ENCODE data around the gene PIR.
A peak's percentile ranks its signal among the peaks of the same experiment; 100 is the strongest.

The PIR gene

GRCh38 chrX:15483891-15484290, 9.2 kb downstream of the PIR start:
- Histone ChIP-seq H3K36me3 (no peaks in the 10 kb centered on the region), H3K4me1 (no peaks in the 10 kb centered on the region), H3K9me3 (no peaks in the 10 kb centered on the region), H3K4me3 (ENCODE audit: low read depth, low read length) (no peak overlapping the region), H3K27me3 (no peaks in the 10 kb centered on the region)
- DNase-seq = no peak
- TF ChIP-seq CTCF (IDR thresholded peaks at IDR 0.05; ENCODE audit: low read depth, low read length) = no peak

- TF ChIP-seq CTCF (IDR thresholded peaks at IDR 0.05; ENCODE audit: low read depth, low read length) = no peak
- DNase-seq = no peak
- Histone ChIP-seq H3K36me3 (no peaks in the 10 kb centered on the region; the same call in 1 of the 2 replicates), H3K9me3 (no peaks in the 10 kb centered on the region), H3K4me3 (ENCODE audit: low read depth, low read length) (no peak overlapping the region), H3K27me3 (no peaks in the 10 kb centered on the region), H3K4me1 (no peaks in the 10 kb centered on the region)
Observed at GRCh38 chrX:15475486-15475885, 17.6 kb downstream of the PIR start.

GRCh38 chrX:15475021-15475420, 18.1 kb downstream of the PIR start:
- TF ChIP-seq CTCF (IDR thresholded peaks at IDR 0.05; ENCODE audit: low read depth, low read length) = no peak
- Histone ChIP-seq H3K9me3 (no peaks in the 10 kb centered on the region), H3K36me3 (no peaks in the 10 kb centered on the region; the same call in 1 of the 2 replicates), H3K4me3 (ENCODE audit: low read depth, low read length) (no peak overlapping the region), H3K4me1 (no peaks in the 10 kb centered on the region), H3K27me3 (no peaks in the 10 kb centered on the region)
- DNase-seq = no peak

- TF ChIP-seq CTCF (IDR thresholded peaks at IDR 0.05; ENCODE audit: low read depth, low read length) = no peak
- Histone ChIP-seq H3K9me3 (no peaks in the 10 kb centered on the region), H3K27me3 (no peaks in the 10 kb centered on the region), H3K4me1 (no peaks in the 10 kb centered on the region), H3K4me3 (ENCODE audit: low read depth, low read length) (no peak overlapping the region), H3K36me3 (no peaks in the 10 kb centered on the region; the same call in 1 of the 2 replicates)
- DNase-seq = no peak
Observed at GRCh38 chrX:15474028-15474427, 19.1 kb downstream of the PIR start.

- Histone ChIP-seq H3K4me1 (peaks cover 8% of the 10 kb centered on the region; the same call in 1 of the 2 replicates), H3K36me3 (no peaks in the 10 kb centered on the region)
- no peak for TF ChIP-seq CTCF (IDR thresholded peaks at IDR 0.05; ENCODE audit: low read depth, low read length)
Observed at GRCh38 chrX:15472531-15472930, 20.6 kb downstream of the PIR start.

GRCh38 chrX:15471028-15471427, 22.1 kb downstream of the PIR start:
- TF ChIP-seq CTCF (IDR thresholded peaks at IDR 0.05; ENCODE audit: low read depth, low read length) = peak; percentile 78
- Histone ChIP-seq H3K4me3 (ENCODE audit: low read depth, low read length) (no peak overlapping the region), H3K36me3 (no peaks in the 10 kb centered on the region)

More at GRCh38 chrX:15472531-15472930, 20.6 kb downstream of the PIR start:
- Histone ChIP-seq H3K4me3 (ENCODE audit: low read depth, low read length) (no peak overlapping the region), H3K9me3 (no peaks in the 10 kb centered on the region), H3K27me3 (no peaks in the 10 kb centered on the region)
- no peak for DNase-seq

More at GRCh38 chrX:15471028-15471427, 22.1 kb downstream of the PIR start:
- Histone ChIP-seq H3K27me3 (no peaks in the 10 kb centered on the region), H3K9me3 (no peaks in the 10 kb centered on the region), H3K4me1 (peaks cover 13% of the 10 kb centered on the region)
- DNase-seq = peak; percentile 60

All from BE2C (cell line).